Measurements from ENCODE around the gene METTL27. TPM values are rescaled to one million over a fixed set of nuclear protein-coding genes. Genes with fewer than 3 reads are reported as not detected.

METTL27 gene
- total and polyA plus RNA-seq, 9 of the 15 experiments (the other 6 are each of a cell fraction or from before 2014, with no cell fraction given), result 0.08 to 0.82 (median 0.33) TPM; not detected in 4

- TF ChIP-seq, protein P1, sequence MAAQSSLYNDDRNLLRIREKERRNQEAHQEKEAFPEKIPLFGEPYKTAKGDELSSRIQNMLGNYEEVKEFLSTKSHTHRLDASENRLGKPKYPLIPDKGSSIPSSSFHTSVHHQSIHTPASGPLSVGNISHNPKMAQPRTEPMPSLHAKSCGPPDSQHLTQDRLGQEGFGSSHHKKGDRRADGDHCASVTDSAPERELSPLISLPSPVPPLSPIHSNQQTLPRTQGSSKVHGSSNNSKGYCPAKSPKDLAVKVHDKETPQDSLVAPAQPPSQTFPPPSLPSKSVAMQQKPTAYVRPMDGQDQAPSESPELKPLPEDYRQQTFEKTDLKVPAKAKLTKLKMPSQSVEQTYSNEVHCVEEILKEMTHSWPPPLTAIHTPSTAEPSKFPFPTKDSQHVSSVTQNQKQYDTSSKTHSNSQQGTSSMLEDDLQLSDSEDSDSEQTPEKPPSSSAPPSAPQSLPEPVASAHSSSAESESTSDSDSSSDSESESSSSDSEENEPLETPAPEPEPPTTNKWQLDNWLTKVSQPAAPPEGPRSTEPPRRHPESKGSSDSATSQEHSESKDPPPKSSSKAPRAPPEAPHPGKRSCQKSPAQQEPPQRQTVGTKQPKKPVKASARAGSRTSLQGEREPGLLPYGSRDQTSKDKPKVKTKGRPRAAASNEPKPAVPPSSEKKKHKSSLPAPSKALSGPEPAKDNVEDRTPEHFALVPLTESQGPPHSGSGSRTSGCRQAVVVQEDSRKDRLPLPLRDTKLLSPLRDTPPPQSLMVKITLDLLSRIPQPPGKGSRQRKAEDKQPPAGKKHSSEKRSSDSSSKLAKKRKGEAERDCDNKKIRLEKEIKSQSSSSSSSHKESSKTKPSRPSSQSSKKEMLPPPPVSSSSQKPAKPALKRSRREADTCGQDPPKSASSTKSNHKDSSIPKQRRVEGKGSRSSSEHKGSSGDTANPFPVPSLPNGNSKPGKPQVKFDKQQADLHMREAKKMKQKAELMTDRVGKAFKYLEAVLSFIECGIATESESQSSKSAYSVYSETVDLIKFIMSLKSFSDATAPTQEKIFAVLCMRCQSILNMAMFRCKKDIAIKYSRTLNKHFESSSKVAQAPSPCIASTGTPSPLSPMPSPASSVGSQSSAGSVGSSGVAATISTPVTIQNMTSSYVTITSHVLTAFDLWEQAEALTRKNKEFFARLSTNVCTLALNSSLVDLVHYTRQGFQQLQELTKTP (IDR thresholded peaks at IDR 0.05; ENCODE audit: low read depth in 1 of 2, partially characterized antibody in 2 of 2), result no peak
- TF ChIP-seq SIN3B (IDR thresholded peaks at IDR 0.05; ENCODE audit: low read depth) (no peak), PHTF2 (CRISPR knock-in tag; IDR thresholded peaks at IDR 0.05) (no peak), SRSF3 (IDR thresholded peaks at IDR 0.05; ENCODE audit: insufficient read depth, low read length) (no peak), GATA2 (CRISPR knock-in tag; IDR thresholded peaks at IDR 0.05) (no peak), RAD51 (IDR thresholded peaks at IDR 0.05; ENCODE audit: borderline replicate concordance, low read depth) (no peak), ZNF316 (IDR thresholded peaks at IDR 0.05) (no peak), FOXA3 (CRISPR knock-in tag; conservative IDR thresholded peaks at IDR 0.05 in 1 of 2, IDR thresholded peaks at IDR 0.05 in 1 of 2) (no peak), CBFA2T2 (conservative IDR thresholded peaks at IDR 0.05) (0 out of 2 replicates have a peak, but pooled peaks have one; percentile 17), EGR1 (conservative IDR thresholded peaks at IDR 0.05) (0 out of 2 replicates have a peak, but pooled peaks have one; percentile 11), KAT7 (CRISPR knock-in tag; IDR thresholded peaks at IDR 0.05; ENCODE audit: borderline replicate concordance) (no peak), ZNF398 (CRISPR knock-in tag; IDR thresholded peaks at IDR 0.05) (no peak), BRF1 (IDR thresholded peaks at IDR 0.05; ENCODE audit: borderline replicate concordance, extremely low read depth, insufficient read length) (no peak), EWSR1 (IDR thresholded peaks at IDR 0.05; ENCODE audit: borderline replicate concordance, low read depth, partially characterized antibody) (no peak), ZNF23 (CRISPR knock-in tag; IDR thresholded peaks at IDR 0.05) (no peak)
Observed at GRCh38 chr7:73811760-73812168, 30.6 kb downstream of the METTL27 start (continued).
